ENCODE results near the gene PSMB5. TPM values are rescaled to one million over a fixed set of nuclear protein-coding genes. Genes with fewer than 3 reads are reported as not detected.

Gene PSMB5
- 113 TPM for total RNA-seq
- long read RNA-seq, transcript PSMB5-202 (3 exons, 1,294 nt), result major isoform, 213 of 239 reads
- long read RNA-seq, transcript PSMB5-205 (4 exons, 1,117 nt), result minor isoform, 15 of 239 reads
- long read RNA-seq, partial matches to known transcripts, result 3 of 239 reads
- long read RNA-seq, other reads (novel, unspliced or antisense), result 5 of 239 reads

DNA sequence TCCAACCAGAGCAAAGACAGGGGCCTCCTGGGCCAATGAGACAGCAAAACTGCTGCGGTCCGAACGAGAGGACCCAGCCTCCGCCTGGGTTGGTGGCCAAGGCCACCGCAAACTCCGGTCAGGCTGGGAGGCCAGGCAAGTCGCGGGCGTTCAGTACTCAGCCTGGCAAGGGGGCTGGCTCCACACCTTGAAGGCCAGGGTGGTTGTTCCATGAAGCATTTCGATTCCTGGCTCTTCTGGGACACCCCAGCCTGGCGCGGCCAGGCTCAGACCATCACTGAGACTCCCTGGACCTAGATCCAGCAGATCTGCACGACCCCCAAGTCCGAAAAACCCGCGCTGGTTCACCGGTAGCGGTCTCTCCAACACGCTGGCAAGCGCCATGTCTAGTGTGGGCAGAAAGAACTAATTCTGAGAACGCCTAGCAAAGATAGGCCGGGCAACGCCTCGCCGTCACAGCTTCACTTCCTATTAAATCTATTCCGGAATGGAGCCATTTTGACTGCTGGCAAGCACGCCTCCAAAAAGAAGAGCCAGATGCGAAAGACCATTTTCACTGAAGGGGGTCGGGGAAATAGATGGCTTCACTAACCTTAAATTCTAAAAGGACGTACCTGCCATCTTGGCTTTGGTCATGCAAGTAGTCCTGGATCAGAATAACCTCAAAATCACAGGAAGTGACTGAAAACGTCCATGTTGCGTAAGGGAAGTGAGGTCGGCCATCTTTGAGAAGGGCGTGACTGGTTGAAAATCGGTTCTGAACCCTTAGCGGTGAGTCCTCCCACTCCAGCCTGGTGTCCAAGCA, at the start of gene PSMB5:
Gene PSMB5, minus strand, starts transcription at position 403 of the 805 bp plus-strand sequence. Its CDS starts 19 bp downstream, at position 384.
- DNase-seq (ENCODE audit: low spot score), result no peak

DNA sequence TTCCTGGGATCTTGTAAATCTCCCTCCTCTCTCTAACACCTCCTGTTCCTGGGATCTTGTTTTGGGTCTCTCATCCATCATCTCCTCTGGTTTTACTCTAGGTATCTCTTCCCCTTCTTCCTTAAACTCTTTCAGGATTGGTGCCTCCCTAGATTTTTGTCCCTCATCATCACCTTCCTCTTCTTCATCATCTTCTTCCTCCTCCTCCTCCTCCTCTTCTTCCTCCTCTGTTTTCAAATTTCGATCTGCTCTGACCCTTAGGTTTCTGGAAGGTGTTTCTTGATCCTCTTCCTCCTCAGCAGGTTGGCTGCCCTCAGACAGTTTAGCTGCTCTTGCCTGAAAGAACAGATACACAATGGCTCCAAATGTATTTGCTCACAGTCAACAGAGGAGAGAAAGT, 45.8 kb upstream of the PSMB5 start:
- no peak for DNase-seq (ENCODE audit: low spot score)

DNA sequence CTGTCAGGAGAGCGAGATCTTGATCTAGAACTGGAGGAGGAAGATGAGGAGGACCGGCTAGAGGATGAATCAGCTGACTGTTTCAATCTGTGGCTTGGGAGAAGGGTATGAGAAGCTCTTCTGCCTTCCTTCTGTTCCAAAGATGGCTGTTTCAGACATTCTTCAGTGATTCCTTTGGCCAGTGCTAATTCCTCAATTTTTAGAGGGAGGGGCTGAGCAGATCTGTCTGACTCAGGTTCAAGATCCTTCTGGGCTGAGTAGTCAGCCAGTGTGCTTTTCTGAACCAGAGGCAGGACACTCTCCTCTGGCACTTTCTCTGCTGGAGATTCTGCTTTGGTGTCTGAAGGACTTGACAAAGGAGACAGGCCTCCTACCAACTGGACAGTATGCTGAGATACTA, 45.0 kb upstream of the PSMB5 start:
- DNase-seq (ENCODE audit: low spot score), result no peak

DNA sequence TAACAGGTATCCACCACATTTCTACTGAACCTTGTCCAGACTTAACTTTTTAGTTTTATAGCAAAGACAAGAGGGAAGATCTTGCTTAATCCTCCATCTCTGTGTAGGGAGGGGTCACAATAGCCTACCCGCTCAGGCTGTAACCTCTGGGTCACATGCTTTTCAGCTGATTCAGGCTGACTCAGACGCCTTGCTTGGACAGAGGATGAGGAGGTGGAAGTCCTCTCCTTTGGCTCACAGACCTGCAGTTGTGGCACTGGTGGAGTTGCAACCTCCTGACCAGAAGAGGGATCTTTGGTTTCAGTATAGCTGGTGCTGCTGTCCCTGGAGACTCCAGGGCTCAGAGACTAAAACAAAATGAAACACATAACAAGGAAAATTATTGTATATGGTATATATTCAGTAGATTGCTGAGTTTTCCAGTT, 44.0 kb upstream of the PSMB5 start:
- peak; percentile 88 for DNase-seq (ENCODE audit: low spot score)

DNA sequence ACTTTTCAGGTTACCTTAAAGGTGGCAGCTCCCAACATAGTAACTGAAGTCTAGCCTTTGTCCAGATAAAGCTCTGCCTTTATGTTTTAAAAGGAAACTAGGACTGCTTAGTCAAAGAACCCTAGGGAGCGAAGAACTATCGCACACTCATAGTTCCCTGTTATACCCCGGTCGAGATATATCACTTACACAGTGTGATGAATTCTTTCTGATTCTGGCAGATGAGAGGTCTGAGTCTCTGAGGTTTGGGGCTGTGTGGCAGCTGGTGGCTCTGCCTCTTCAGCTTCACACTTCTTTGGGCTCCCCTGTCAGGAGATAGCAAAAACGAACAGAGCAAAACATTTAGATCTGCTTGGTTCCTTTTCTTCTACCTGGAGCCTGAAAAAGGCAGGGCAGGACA, 43.3 kb upstream of the PSMB5 start:
- DNase-seq (ENCODE audit: low spot score), result no peak

DNA sequence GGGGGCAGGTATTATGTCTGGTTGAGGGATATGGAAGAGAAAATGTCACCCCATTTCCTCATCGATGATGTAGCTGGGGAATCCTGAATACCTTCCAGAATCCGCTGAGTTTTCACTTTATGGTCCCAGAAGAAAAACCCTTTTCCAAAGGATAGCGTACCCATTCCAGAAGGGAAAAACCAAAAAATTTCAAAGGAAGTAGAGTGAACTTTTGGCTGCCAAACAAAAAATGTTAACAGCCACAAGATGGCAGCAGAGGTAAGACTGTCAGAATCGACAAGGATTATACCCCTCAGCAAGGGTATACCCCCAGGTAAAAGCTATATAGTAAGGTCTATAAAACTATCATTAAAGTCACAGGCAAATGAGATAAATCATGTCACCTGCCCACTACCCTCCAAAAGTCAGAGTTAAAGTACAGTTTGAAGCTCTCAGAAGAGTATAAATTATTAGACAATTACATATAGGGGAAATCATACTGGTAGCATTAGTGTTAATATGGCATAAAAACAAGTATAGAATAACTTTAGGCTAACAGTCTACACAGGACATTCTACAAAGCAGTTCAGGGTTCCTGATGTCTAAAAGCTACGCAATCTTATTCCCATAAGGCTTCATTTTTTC, 42.2 kb upstream of the PSMB5 start:
- DNase-seq (ENCODE audit: low spot score), result no peak

DNA sequence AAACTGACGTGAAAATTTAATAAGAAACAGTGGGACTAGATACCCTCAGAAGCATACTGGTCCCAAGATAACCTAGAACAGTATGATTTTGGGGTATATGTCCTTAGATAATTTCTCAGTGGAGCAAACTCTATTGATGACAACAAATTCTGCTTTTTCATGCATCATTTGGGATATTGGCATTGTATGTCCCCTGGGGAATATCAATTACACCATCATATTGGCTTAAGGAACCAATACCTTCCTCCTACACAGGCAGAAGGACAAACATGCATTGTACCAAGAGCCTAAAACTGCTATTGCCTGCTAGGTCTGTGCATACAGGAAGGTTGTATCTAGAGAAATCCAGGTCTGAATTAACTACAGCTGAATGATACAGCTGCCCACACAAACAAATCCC, 40.2 kb upstream of the PSMB5 start:
- DNase-seq (ENCODE audit: low spot score), result no peak

DNA sequence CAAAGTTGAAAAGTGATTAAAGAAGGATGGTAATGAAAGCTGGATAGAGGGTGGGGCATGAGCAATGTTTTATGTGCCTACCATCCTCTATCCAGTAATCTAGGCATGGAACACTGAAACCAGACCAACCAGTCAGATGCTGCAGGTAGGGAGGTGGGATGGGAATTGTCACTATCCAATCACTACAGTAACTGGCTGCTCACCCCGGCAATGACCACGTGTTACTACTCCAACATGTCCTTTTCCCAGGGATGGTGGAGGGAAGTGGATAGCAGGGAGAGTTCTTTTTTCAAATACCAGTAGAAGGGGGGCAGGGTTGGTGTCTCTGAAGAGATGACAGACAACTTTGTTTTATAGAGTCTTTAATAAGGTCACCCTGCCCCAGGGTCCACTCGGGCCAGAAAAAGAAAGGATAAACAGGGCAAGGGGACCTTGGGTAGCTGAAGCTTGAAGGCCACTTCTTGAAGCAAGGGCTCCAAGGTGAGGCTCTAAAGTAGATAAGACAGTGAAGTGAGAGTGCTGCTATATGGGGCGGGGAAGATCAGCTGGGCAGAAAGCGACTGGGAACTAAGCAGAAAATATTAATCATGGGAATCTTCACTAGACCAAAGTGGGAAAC, 37.3 kb upstream of the PSMB5 start:
- DNase-seq (ENCODE audit: low spot score), result peak; percentile 30

DNA sequence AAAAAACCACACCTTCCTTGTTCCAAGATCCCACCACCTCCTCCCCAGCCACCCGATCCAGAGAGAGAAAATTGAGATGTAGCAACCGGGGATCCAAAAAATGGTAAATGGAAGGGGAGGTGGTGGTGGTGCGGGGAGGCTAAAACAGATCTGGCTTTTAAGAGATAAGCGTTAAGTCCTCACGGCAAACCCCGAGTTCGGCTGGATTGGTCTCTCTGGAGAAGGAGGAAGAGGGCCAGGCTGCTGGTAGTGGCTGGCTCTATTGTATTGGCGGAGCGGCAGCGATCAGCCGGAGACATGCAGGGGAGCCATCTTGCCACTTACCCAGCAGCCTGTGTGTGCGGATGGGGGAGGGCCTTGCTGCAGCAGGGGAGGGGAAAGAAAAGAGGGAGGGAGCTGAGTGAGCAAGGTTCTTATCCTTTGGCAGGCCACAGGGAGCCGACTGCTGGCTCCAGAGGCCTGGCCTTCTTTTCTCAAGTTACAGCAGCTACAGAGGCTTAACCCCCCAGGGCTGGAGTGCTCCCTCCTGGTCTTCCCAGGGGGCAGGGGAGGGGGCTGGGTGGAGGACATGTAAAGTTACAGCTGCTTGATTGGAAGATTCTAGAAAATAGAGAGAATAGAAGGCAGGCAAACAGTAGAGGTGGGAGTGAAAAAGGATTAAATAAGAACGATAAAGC, 36.7 kb upstream of the PSMB5 start:
- peak; percentile 90 for DNase-seq (ENCODE audit: low spot score)

DNA sequence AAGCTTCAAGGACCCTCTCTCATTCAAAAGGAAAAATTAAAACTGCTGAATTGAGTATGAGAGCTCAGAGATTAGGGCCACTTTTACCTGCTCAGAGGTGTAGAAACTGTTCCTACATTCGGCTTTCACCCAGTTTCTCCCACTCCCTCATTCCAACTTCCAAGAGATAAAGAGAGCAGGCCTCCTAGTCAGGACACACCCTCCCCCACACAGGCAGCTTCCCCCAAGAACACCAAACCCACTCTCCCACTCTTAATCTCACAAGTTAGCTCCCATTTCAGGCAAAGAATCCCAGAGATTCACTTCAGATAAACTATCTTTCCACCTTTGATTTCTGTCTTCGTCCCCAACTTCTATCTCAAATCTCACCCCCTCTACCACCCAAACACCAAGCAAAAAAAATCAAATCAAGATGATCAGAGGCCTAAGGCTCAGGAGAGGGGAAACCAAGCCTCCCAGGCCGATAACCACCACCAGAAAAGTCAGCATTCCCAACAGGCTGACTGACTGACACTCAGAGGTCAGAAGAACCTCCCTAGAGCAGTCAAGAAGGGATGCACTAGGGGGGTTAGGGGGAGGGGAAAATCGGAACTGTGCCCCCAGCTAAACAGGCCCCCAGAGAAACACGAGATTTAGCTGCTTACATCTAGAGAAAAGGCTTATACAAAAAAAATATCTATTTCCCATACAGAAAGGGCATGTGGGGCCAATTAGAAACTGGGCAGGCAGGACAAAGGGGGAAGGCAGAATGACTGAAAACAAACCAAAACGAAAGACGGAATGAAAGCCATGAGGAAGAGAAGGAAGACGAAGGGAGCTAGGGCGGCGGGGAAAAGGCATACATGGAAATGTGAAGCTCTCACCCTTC, 35.8 kb upstream of the PSMB5 start:
- DNase-seq (ENCODE audit: low spot score), result no peak

DNA sequence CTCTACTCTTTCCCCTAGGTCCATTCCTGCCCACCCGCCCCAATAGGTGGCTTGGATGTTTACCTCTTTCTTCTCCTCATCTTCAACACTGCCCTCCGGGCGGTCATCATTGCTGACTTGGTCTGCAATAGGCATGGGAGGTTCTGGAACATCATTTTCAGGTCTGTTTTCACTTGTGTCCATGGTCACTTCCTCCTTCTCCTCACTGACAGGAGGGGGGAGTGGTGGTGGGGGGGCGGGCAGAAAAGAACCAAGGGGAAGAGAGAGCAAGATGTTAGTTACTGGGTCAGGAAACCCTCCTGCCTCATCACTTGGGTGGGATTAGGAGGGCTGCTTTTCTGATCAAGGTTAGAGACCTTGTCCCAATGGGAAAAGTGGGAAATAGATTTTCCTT, 34.7 kb upstream of the PSMB5 start:
- DNase-seq (ENCODE audit: low spot score), result peak; percentile 55

DNA sequence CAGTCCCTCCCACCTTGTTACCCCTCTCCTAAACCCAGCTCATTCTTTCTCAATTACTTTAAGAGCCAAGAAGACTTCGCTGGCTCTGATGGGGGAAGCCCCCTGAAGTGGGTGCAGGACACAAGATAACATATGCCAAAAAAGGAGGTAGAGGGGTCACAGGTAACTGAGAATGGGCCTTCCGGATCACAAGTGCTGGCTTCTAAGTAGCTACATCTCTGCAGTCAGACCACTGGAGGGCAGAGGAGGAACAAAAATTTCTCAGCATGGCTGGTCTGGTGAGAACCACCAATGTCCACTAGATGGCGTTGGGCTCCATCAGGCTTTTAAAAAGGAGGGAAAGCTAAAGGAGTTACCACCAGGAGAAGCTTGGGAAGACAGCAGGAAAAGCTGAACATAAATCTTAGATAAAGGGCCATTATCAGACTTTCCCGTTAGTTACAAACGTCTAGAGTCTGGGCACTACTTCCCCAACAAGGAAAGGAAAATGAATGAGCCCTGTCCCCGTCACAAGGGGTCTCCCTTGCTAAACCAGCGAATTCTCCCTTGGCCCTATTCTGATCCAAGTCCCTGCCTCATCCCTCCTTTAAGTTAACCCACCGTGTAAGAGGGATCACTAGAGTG, 34.2 kb upstream of the PSMB5 start:
- DNase-seq (ENCODE audit: low spot score), result peak; percentile 81

DNA sequence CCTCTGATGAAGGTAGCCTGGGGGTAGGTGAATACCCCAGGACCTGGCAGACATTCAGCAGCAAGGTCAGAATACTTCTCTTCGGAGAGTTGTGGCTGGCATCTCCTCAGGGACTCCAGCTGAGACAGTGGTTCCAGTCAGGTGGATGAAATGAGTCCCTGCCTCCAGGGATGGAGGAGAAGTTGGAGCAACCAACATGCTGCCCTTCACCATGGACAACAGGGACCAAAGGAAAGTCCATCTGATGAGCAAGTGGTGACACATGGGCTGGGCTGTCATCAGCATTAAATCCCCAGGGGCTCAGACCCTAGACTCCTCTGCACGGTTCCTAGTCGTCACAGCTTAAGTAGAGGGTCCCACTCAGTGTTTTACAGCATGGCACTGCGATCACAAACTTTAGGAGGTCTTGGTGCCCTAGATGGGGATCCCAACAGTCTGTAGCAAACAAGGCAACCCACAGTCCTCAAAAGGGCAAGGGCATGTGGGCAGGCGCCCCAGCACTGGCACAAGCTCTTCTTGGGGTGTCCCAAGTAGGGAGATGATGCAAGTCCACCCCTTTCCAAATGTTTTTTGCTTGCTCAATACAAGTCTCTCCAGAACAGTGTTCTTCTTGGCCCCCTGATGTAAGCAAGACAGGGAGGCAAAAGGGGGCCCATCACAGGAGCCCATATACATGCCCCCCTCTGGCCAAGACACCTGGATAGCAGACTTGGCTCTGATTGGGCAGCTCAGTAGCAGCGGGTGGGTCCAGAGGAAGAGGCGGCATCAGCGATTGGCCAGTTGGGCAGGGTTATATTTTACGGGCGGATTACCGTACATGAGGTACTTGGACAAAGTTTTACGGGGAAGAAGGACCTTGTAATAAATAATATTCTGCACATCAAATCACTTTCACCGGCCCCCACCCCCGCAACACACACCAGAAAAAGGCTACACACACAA, 33.4 kb upstream of the PSMB5 start:
- DNase-seq (ENCODE audit: low spot score), result no peak

DNA sequence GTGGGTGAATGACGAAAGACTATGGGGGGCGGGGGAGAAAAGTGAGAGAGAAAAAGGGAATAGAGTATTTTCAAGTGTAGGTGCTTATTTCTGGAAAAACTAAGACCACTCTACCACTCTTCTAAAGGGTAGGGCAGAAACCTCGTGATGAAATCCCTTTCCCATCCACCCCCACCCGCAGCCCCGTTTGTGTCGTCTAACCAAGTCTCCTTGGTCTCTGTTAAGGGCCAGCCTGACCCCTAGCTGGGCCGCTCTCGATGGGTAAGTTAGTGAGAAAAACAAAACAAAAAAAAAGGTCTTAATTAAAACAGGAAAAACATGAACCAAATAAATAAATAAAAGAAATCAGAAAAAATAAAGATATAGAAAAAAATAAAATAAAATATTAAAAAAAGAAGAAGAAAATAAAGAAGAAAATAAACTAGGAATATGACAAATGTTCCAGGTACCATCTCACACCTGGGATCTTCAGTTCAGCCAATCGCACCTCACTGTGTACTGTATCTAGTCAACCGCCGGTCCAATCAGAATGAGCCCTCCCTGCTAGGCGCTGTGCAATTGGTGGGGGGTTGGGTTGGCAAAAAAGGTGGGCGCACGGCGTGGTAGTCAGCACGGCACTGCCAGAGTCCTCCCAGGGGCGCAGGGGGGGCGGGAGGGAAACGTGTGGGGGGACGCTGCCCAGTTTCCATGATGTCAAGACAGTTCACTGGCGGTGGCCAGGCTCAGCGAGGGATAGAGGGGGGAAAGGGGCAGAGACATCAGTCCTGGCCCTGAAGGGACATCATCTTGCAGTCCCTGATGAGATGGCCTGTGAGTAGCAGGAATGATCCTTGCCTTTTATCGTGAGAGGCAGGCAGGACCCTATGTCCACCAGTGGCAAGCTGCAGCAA, 32.4 kb upstream of the PSMB5 start:
- DNase-seq (ENCODE audit: low spot score), result no peak

DNA sequence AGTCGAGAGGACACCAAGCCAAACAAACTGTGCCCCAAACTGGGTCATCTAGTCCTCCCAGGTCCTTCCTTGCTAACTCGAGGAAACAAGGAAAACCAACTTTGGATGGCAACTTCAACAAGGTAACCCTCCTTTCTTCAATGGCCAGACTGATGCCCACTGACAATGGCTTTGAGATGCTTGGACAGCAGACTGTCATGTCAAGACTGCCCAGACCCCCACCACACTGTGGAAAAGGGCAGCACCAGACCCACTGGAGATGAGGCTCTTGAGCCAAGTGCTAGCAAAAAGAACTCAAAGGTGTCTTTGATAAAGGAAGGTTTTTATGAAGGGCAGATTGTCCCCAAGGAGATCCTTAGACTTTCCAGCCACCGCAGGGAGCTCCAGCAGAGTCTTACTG, 31.7 kb upstream of the PSMB5 start:
- no peak for DNase-seq (ENCODE audit: low spot score)

DNA sequence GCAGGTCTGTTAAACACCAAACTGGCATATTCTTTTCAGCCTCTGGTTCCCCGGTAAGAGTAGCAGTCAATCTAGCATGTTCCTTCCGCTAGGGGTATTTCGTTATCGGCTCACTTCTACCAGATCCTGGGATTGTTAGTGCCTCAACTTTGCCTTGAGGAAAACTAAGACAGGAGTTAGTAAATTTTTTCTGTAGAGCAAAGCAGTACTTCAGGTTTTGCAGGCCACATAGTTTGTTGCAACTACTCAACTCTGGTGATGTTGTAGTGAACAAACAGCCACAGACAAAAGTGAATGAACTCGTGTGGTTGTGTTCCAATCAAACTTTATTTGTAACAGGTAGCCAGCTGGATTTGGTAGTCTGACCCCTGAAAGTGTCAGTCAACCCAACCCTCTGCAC, 28.9 kb upstream of the PSMB5 start:
- no peak for DNase-seq (ENCODE audit: low spot score)

DNA sequence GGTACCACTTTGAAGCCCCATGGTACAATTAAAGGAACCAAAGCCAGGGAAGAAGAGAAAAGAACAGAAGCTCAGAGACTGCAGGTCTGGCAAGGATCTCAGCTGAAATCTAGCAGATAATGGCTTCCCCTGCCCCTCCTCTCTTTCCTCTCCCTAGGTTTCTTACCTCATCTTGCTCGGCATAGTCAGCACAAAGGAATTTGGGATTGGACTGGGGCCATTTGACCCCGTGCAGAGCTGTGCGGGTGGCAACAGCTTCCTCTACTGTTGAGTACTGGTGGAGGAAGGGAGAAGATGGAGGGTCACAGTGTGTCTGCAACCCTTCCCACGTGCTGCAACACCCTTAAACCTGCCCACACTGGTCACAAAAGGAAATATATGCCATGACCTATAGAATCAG, 27.3 kb upstream of the PSMB5 start:
- DNase-seq (ENCODE audit: low spot score), result peak; percentile 83
